RPMI8226 (cell line): Measurements from ENCODE around the gene LATS1.
"Not testable (repeated sequence)": the region's sequence is repeated elsewhere in the genome, so short reads cannot be mapped to it uniquely, and the experiment has no call there.

Source experiments
- DNase-seq: peaks from one replicate; pipeline ENCODE4 v3.0.0-alpha.2; 2015

Gene LATS1

GRCh38 chr6:149717588-149718458 lies at the start of gene LATS1:
Gene LATS1 (minus strand): TSS chr6:149718101. CDS start chr6:149702126, 15,975 bp downstream.
- peak; percentile 81 for DNase-seq

DNA sequence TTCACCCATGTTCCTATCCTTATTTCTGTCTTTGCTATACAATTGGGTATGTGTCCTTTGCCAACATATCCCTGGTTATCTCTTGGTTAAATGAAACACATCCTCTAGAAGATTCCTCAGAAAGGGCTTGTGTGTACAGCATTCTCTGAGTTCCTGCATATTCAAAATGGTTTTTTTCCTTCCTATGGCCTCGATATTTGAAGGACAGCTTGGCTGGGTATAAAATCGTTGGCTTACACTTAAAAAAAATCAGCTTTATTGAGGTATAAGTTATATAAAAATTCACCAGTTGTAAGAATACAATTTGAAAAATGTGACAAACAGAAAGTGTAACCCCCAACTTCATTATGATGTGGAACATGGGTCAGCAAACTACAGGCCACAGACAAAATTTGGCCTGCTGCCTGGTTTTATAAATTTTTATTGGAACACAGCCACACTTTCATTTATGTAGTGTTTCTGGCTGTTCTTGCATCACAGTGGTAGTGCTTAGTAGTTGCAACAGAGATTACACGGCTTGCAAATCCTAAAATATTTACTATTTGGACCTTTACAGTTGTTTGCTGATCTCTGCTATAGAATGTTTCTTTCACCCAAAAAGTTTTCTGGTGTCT lies 48.4 kb upstream of the LATS1 start:
- DNase-seq = peak; percentile 76

GRCh38 chr6:149763866-149764265 lies 46.0 kb upstream of the LATS1 start:
- no peak for DNase-seq

DNA sequence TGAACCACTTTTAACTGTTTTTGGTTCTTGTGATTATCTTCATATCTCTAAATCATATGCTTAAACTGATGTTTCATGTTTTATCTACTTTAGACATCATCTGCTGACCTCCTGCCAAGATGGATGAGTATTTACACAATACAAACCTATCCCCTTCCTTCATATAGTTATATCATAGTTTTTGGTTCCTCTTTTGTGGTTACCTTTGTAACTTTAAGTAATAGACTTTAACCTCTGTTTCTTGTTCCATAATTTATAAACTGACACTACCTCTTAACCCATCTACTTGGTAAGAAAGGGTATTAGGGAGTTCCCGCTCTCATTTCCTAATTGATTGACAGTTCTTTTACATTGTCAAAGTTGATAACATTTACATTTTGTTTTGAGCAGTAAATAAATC lies 43.5 kb upstream of the LATS1 start:
- peak; percentile 10 for DNase-seq

- no peak for DNase-seq
Measured at GRCh38 chr6:149756261-149756636, 38.3 kb upstream of the LATS1 start.

DNA sequence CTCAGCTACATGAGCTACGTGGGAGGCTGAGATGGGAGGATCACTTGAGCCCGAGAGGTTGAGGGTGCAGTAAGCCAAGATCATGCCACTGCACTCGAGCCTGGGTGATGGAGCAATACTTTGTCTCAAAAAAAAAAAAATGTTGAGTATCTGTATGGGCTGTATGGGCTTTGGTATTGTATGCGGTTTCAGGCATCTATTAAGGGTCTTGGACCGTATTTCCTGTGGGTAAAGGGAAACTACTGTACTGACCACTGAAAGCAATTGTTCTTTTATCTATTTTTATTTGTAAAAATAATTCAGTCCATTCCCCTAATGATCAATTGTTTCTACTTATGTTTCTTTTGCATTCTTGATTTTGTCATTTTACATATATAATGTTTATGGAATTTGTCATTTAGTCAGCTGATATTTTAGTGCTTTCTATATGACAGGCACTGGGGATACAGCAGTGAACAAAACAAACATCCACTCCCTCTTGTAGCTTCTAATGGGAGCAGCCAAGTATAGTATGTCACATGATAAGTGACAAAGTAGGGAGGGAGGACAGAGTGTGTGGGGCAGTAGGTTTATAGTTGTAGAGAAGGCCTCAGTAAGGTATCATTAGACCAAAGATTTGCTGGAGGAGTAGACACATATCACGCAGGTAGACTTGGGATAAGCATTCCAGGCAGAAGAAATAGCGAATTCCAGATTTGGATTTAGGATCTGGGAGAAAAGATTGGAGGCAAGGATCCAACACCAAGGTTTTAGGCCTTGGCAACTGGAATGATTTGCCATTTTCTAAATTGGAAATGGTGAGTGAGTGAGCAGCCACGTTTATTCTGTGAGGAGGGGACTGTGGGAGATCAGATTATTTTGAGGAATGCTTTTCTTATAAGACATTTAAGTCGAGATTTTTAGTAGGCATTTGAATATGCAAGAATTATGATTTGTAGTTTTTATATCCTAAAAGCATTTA lies 37.7 kb upstream of the LATS1 start:
- DNase-seq = no peak

- no peak for DNase-seq
Measured at GRCh38 chr6:149754548-149754947, 36.6 kb upstream of the LATS1 start.

DNA sequence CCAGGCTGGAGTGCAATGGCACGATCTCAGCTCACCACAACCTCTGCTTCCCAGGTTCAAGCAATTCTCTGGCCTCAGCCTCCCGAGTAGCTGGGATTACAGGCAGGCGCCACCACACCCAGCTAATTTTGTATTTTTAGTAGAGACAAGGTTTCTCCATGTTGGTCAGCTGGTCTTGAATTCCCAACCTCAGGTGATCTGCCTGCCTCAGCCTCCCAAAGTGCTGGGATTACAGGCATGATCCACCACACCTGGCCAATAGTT lies 35.4 kb upstream of the LATS1 start:
- DNase-seq = not testable (repeated sequence)

DNA sequence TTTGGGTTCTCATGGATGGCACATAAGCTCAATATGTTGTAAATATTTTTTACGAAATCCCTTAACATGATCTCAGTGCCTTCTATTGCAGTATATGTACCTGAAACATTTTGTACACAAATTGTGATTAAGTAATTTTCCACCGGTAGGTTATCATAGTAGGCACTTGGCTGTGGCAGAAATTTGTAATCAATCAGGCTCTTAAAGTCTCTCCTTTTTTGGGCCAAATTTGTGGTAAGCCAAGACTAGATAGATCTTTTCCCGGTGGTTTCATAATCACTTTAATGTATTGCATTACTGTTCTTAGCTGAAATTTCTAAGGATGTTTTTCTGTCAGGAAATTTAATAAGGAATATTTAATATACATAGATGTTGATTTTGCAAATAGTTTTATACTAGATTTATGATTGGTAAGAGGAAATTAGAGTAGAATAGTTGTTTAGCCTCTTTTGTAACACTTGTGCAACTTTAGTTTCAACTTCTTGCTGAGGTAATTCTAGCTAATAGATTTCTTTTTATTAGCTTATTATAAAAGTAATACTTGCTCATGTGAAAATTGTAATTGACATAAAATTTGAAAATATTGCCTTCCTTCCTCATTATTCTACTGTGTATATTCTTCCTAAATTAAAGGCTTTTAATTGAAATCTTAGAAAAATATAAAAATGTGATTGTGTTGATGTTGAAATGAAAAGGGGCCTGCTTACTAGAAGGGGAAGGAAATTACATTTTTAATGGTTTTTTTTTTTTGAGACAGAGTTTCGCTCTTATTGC lies 34.9 kb upstream of the LATS1 start:
- no peak for DNase-seq

GRCh38 chr6:149751920-149752319 lies 34.0 kb upstream of the LATS1 start:
- not testable (repeated sequence) for DNase-seq

DNA sequence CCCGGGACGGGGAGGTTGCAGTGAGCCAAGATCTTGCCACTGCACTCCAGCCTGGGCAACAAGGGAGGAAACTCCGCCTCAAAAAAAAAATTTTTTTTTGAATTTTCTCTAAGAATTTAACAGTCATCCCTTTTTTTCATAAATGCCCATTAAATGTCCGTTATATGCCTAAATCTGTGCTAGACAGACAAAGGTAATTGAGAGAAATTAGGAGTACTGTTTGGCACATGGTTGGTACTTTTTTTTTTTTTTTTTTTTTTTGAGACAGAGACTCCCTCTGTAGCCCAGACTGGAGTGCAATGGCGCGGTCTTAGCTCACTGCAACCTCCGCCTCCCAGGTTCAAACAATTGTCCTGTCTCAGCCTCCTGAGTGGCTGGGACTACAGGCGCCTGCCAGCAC lies 33.3 kb upstream of the LATS1 start:
- no peak for DNase-seq

- peak; percentile 43 for DNase-seq
Measured at GRCh38 chr6:149750136-149750609, 32.3 kb upstream of the LATS1 start.

- DNase-seq = peak; percentile 92
Measured at GRCh38 chr6:149749594-149750135, 31.8 kb upstream of the LATS1 start, which contains the start of gene PCMT1. Gene PCMT1 (plus strand): TSS chr6:149749741. CDS start chr6:149749902, 161 bp downstream.

DNA sequence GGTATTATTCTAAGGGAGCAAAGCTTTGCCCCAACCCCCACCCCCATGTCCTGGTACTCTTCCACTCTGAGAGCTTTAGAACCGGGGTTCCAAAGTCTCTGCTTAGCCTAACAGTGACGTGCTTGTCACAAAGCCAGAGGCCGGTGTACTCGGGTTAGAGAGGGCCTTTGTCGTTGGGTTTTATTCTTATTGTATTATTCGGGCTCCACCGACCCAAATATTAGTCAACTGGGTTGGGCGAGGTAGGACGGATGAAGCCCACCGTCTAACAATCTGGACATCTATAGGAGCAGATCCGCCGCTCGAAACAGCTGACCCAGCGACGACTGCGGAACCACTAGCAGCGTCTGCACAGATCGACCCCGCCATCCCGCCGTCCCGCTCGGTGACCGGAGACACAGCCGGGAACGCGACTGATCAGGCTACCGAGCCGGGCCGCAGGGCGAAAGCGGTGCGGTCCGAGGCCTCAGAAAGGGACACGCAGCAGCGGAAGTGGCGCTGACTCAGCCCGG lies 31.2 kb upstream of the LATS1 start:
- not testable (repeated sequence) for DNase-seq

- peak; percentile 93 for DNase-seq
Measured at GRCh38 chr6:149746147-149746946, 28.4 kb upstream of the LATS1 start, which contains the start of gene NUP43. Gene NUP43 (minus strand): TSS chr6:149746529. CDS start chr6:149746495, 34 bp downstream.

DNA sequence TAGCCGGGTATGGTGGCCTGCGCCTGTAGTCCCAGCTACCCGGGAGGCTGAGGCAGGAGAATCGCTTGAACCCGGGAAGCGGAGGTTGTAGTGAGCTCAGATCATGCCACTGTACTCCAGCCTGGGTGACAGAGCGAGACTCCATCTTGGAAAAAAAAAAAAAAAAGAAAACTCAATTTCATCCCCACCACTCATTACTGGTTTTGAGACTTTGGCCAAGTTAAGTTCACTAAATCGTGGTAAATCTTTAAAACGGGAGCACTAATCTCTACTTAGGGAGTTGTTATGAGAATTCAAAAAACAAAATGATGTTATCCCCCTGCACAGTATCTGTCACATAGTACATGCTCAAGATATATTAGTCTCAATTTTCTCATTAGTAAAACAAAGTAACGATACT lies 27.4 kb upstream of the LATS1 start:
- DNase-seq = not testable (repeated sequence)

DNA sequence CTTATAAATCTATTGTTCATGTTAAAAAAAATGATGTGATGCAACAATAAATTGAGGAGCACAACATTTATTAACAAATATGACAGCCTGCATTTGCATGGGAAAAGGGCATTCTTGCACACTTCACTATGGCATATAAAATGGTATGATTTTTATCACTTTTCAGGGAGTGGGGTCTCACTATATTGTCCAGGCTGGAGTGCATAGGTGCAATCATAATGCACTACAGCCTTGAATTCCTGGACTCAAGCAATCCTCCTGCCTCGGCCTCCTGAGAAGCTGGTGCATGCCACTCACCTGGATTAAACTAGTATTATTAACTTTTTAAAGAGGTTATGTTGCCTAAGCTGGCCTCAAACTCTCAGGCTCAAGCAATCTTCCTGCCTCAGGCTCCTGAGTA lies 17.0 kb upstream of the LATS1 start:
- no peak for DNase-seq

DNA sequence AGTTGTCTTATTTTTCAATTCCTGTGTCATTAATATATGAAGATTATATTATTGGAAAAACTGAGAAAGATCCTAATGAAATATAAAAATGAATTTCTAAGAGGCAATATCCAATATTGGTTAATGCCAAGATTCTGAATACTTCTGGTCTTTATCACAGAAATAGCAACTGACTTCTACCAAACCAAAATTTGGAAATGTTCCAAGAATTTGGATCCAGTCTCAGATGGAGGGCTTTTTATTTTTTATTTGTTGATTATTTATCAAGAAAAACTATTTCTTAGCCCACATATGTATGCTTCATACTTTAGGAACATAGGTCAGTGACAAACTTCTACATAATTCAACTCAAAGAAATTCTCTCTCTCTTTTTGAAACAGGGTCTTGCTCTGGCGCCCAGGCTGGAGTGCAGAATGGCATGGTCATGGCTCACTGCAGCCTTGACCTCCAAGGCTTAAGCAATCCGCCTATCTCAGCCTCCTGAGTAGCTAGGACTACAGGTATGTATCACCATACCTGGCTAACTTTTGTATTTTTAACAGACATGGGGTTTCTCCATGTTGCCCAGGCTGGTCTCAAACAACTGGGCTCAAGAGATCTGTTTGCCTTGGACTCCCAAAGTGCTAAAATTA lies 15.3 kb upstream of the LATS1 start:
- no peak for DNase-seq

- no peak for DNase-seq
Measured at GRCh38 chr6:149729824-149730223, 11.9 kb upstream of the LATS1 start.

GRCh38 chr6:149728499-149729234 lies 10.8 kb upstream of the LATS1 start:
- no peak for DNase-seq
